ENCODE data around the gene MAPKAP1. TPM values are rescaled to one million over a fixed set of nuclear protein-coding genes. Genes with fewer than 3 reads are reported as not detected.

MAPKAP1 gene
- polyA plus RNA-seq, 1 donor from 2014 or later: 57.5 TPM

GRCh38 chr9:125701351-125701750 is 5.7 kb downstream of the MAPKAP1 start:
- no peak for TF ChIP-seq EP300 (conservative IDR thresholded peaks at IDR 0.05; ENCODE audit: poor library complexity, severe bottlenecking)
- no peak for TF ChIP-seq RAD21 (conservative IDR thresholded peaks at IDR 0.05)
- TF ChIP-seq POLR2AphosphoS5 (IDR thresholded peaks at IDR 0.05): no peak
- no peak for TF ChIP-seq CTCF (IDR thresholded peaks at IDR 0.05; ENCODE audit: poor library complexity, severe bottlenecking)
- no peak for TF ChIP-seq MXI1 (conservative IDR thresholded peaks at IDR 0.05; ENCODE audit: poor library complexity, severe bottlenecking)
- TF ChIP-seq TAF1 (IDR thresholded peaks at IDR 0.05; ENCODE audit: low read depth): no peak
- no peak for TF ChIP-seq EZH2 (IDR thresholded peaks at IDR 0.05; ENCODE audit: borderline replicate concordance, insufficient read depth, low read length, poor library complexity, severe bottlenecking)
- TF ChIP-seq SMC3 (conservative IDR thresholded peaks at IDR 0.05; ENCODE audit: poor library complexity): no peak
- no peak for TF ChIP-seq REST (IDR thresholded peaks at IDR 0.05; ENCODE audit: borderline replicate concordance)
- H3K27ac ChIP-seq (ENCODE audit: low read length): no peak overlapping the region

GRCh38 chr9:125700791-125701190 is 6.2 kb downstream of the MAPKAP1 start:
- Histone ChIP-seq H3K27ac (ENCODE audit: low read length) (no peak overlapping the region), H3K4me2 (ENCODE audit: low read length) (no peak overlapping the region), H2AFZ (ENCODE audit: low read depth, low read length) (no peak overlapping the region), H3K27me3 (ENCODE audit: insufficient read depth, low read depth, low read length) (no peaks in the 10 kb centered on the region), H3K9me3 (ENCODE audit: low read length) (no peaks in the 10 kb centered on the region), H3K4me3 (ENCODE audit: low read length) (no peak overlapping the region), H3K9ac (ENCODE audit: low read length) (no peak overlapping the region), H3K79me2 (replicated peaks; ENCODE audit: insufficient read depth, low read length) (peaks cover 46% of the 10 kb centered on the region), H3K36me3 (ENCODE audit: insufficient read depth, low read length) (no peaks in the 10 kb centered on the region), H3K9me2 (ENCODE audit: insufficient read depth, low read length) (no peaks in the 10 kb centered on the region), H4K20me1 (ENCODE audit: insufficient read depth) (no peaks in the 10 kb centered on the region), H3F3A (ENCODE audit: insufficient read depth, low read length, poor library complexity, severe bottlenecking) (no peaks in the 10 kb centered on the region)
- TF ChIP-seq CTCF (IDR thresholded peaks at IDR 0.05; ENCODE audit: poor library complexity, severe bottlenecking) (no peak), EP300 (conservative IDR thresholded peaks at IDR 0.05; ENCODE audit: poor library complexity, severe bottlenecking) (no peak), EZH2 (IDR thresholded peaks at IDR 0.05; ENCODE audit: borderline replicate concordance, insufficient read depth, low read length, poor library complexity, severe bottlenecking) (no peak), POLR2AphosphoS5 (IDR thresholded peaks at IDR 0.05) (no peak), REST (IDR thresholded peaks at IDR 0.05; ENCODE audit: borderline replicate concordance) (no peak), RAD21 (conservative IDR thresholded peaks at IDR 0.05) (no peak), SMC3 (conservative IDR thresholded peaks at IDR 0.05; ENCODE audit: poor library complexity) (no peak), MXI1 (conservative IDR thresholded peaks at IDR 0.05; ENCODE audit: poor library complexity, severe bottlenecking) (no peak), TAF1 (IDR thresholded peaks at IDR 0.05; ENCODE audit: low read depth) (no peak)

More at GRCh38 chr9:125701351-125701750, 5.7 kb downstream of the MAPKAP1 start:
- H3K79me2 ChIP-seq (replicated peaks; ENCODE audit: insufficient read depth, low read length): peaks cover 47% of the 10 kb centered on the region
- H3K9me2 ChIP-seq (ENCODE audit: insufficient read depth, low read length): no peaks in the 10 kb centered on the region
- H3K9ac ChIP-seq (ENCODE audit: low read length): no peak overlapping the region
- no peaks in the 10 kb centered on the region for H3K27me3 ChIP-seq (ENCODE audit: insufficient read depth, low read depth, low read length)
- no peaks in the 10 kb centered on the region for H3K9me3 ChIP-seq (ENCODE audit: low read length)
- no peak overlapping the region for H2AFZ ChIP-seq (ENCODE audit: low read depth, low read length)
- H4K20me1 ChIP-seq (ENCODE audit: insufficient read depth): no peaks in the 10 kb centered on the region
- H3F3A ChIP-seq (ENCODE audit: insufficient read depth, low read length, poor library complexity, severe bottlenecking): no peaks in the 10 kb centered on the region
- no peak overlapping the region for H3K4me3 ChIP-seq (ENCODE audit: low read length)
- H3K36me3 ChIP-seq (ENCODE audit: insufficient read depth, low read length): no peaks in the 10 kb centered on the region
- H3K4me2 ChIP-seq (ENCODE audit: low read length): no peak overlapping the region
